Loucy (cell line): ENCODE results near the gene CSNK1G2.

ENCODE experiments used
- EZH2phosphoT487 ChIP-seq: fragments of 200-600 bp; IDR thresholded peaks from 2 replicates; pipeline ENCODE4 v1.6.1; 2018; ENCODE audit warnings: antibody characterized with exemption, mild to moderate bottlenecking, moderate library complexity, borderline replicate concordance
- TF ChIP-seq, protein P1 (sequence below): fragments of 200-600 bp; sonication (generic); conservative IDR thresholded peaks from 2 replicates; pipeline ENCODE4 v1.5.1; 2014; ENCODE audit warnings: mild to moderate bottlenecking, antibody characterized with exemption, low read length

DNA sequence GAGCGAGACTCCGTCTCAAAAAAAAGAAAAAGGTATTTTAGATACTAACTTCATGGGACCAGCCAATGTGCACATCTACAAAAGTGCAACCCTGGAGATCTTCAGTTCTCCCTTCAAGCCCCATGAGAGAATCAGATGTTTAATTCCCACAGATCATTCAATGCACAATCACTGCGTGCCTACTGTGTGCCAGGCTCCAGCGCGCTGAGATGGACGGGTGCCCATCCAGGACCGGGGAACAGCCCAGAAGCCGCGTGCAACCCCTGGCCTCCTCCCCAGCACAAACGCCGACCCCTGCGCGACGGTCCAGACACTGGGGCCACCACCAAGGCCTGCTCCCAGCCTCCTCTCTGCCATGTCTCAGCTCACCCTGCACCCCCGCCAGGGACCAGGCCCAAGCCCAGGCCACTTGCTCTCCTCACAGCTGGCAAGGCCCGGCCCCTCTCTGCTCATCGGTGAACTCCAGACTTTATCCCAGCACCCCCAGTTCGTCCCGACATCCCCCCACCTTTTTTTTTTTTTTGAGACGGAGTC, 69.2 kb downstream of the CSNK1G2 start:
- TF ChIP-seq, protein P1, sequence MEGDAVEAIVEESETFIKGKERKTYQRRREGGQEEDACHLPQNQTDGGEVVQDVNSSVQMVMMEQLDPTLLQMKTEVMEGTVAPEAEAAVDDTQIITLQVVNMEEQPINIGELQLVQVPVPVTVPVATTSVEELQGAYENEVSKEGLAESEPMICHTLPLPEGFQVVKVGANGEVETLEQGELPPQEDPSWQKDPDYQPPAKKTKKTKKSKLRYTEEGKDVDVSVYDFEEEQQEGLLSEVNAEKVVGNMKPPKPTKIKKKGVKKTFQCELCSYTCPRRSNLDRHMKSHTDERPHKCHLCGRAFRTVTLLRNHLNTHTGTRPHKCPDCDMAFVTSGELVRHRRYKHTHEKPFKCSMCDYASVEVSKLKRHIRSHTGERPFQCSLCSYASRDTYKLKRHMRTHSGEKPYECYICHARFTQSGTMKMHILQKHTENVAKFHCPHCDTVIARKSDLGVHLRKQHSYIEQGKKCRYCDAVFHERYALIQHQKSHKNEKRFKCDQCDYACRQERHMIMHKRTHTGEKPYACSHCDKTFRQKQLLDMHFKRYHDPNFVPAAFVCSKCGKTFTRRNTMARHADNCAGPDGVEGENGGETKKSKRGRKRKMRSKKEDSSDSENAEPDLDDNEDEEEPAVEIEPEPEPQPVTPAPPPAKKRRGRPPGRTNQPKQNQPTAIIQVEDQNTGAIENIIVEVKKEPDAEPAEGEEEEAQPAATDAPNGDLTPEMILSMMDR, result no peak
- no peak for TF ChIP-seq EZH2phosphoT487
